Spleen (tissue), 13 donors: Measurements from ENCODE around the gene NHLH2. TPM values are rescaled to one million over a fixed set of nuclear protein-coding genes. Genes with fewer than 3 reads are reported as not detected.

ENCODE experiments used
- DNase-seq: peaks from one replicate; pipeline ENCODE4 v3.0.0-alpha.2; 2020
- H3K27ac ChIP-seq, 8 donors: fragments of 200-600 bp; sonication (generic) in 7 of 8; 1 replicate in 4 of 8; 2 replicates in 4 of 8; pipeline versions ENCODE4 v1.5.0 to v1.8.0; 2016 to 2021; ENCODE audit warnings: inconsistent platforms in 4 of 8, mild to moderate bottlenecking in 4 of 8, moderate library complexity in 1 of 8
- H3K27me3 ChIP-seq, 7 donors: fragments of 200-600 bp; sonication (generic) in 6 of 7; replicated peaks in 1 of 7; 1 replicate in 4 of 7; 2 replicates in 3 of 7; pipeline versions ENCODE4 v1.5.0 to v1.8.0; 2016 to 2021; ENCODE audit warnings: inconsistent platforms in 3 of 7, mild to moderate bottlenecking in 1 of 7
- H3K36me3 ChIP-seq, 6 donors: fragments of 200-600 bp; sonication (generic) in 5 of 6; 1 replicate in 4 of 6; 2 replicates in 2 of 6; pipeline versions ENCODE4 v1.5.0 to v1.8.0; 2016 to 2021; ENCODE audit warnings: inconsistent platforms in 2 of 6
- H3K4me1 ChIP-seq, 6 donors: fragments of 200-600 bp; sonication (generic) in 5 of 6; 1 replicate in 3 of 6; 2 replicates in 3 of 6; pipeline versions ENCODE4 v1.5.0 to v1.8.0; 2016 to 2021; ENCODE audit warnings: inconsistent platforms in 3 of 6
- H3K4me3 ChIP-seq, 8 donors: fragments of 200-600 bp; sonication (generic) in 7 of 8; 1 replicate in 4 of 8; 2 replicates in 4 of 8; pipeline versions ENCODE4 v1.5.0 to v1.8.0; 2016 to 2021; ENCODE audit warnings: inconsistent platforms in 4 of 8, mild to moderate bottlenecking in 4 of 8, moderate library complexity in 2 of 8
- H3K9me3 ChIP-seq, 8 donors: fragments of 200-600 bp; sonication (generic) in 7 of 8; 1 replicate in 4 of 8; 2 replicates in 4 of 8; pipeline versions ENCODE4 v1.5.0 to v1.8.0; 2016 to 2021; ENCODE audit warnings: inconsistent platforms in 4 of 8
- POLR2A ChIP-seq, 3 donors: fragments of 450-650 bp; IDR thresholded peaks; one replicate each; pipeline ENCODE4 v1.5.1; 2017; ENCODE audit warnings: antibody characterized with exemption in 3 of 3, mild to moderate bottlenecking in 1 of 3
- POLR2AphosphoS5 ChIP-seq, 3 donors: sonication (generic); formaldehyde crosslinking; IDR thresholded peaks; one replicate each; pipeline ENCODE4 v1.5.1; 2017; ENCODE audit warnings: antibody characterized with exemption in 3 of 3
- WGBS, 5 donors: extraction: QIAGEN DNeasy Blood & Tissue Kit in 3 of 5; methylation state at CpG; one replicate each; pipeline versions ENCODE4 v1.1.5 to v1.1.7; 2013 to 2018; 5-methylcytosine and 5-hydroxymethylcytosine counted together
- intact Hi-C: fragments of 100-400 bp; cut with DNase I; formaldehyde crosslinking; loops from one replicate; pipeline ENCODE4 v1.15.0; 2023; ENCODE audit warnings: low total_unique reads
- long read RNA-seq, 2 donors: transcript quantifications; one replicate each; lab custom pipeline, GENCODE V29; 2026
- polyA plus RNA-seq, 3 donors: library from polyadenylated mRNA; stranded (reverse); fragments of 200-250 nt; gene quantifications; one replicate each; pipeline ENCODE4 v1.2.1, GENCODE V29; 2013
- total RNA-seq, 7 donors: library from RNA; depleted of rRNA in 3 of 7; stranded (reverse); fragments of >200 nt in 3 of 7; fragmentation: NEBNext Ultra II Directional in 4 of 7; extraction: Animal tissue kit (Norgen Biotek cat#: 25700) in 4 of 7; gene quantifications; one replicate each; pipeline versions ENCODE4 v1.1.0 to v1.2.1, GENCODE V29; 2016 to 2021
- TF ChIP-seq, protein P1 (sequence below), 11 experiments: fragments of 200-600 bp in 7 of 11; fragments of 450-650 bp in 4 of 11; sonication (generic) in 4 of 11; IDR thresholded peaks in 8 of 11; conservative IDR thresholded peaks in 3 of 11; 1 replicate in 7 of 11; 2 replicates in 4 of 11; pipeline versions ENCODE4 v1.4.0 to v1.8.0; 2016 to 2021; ENCODE audit warnings: antibody characterized with exemption in 11 of 11, inconsistent platforms in 4 of 11, mild to moderate bottlenecking in 1 of 11
- donor health status: healthy with polysubstance abuse.
- donor health status: DM: no; HTN: no; CAD: no; lungs with moderate emphysema.
- donor health status: DM: no; HTN: no; CAD: no.
- donor health status: Bipolar disorder and iron deficiency.
- donor health status: healthy.
- donor health status: DM: no; HTN: no; CAD: no.
- donor health status: DM: yes; HTN: yes; CAD: no.

NHLH2 gene
- total RNA-seq: not detected
- polyA plus RNA-seq: not detected
- long read RNA-seq, donor 1: 0 reads
- long read RNA-seq, donor 2: 0 reads

DNA sequence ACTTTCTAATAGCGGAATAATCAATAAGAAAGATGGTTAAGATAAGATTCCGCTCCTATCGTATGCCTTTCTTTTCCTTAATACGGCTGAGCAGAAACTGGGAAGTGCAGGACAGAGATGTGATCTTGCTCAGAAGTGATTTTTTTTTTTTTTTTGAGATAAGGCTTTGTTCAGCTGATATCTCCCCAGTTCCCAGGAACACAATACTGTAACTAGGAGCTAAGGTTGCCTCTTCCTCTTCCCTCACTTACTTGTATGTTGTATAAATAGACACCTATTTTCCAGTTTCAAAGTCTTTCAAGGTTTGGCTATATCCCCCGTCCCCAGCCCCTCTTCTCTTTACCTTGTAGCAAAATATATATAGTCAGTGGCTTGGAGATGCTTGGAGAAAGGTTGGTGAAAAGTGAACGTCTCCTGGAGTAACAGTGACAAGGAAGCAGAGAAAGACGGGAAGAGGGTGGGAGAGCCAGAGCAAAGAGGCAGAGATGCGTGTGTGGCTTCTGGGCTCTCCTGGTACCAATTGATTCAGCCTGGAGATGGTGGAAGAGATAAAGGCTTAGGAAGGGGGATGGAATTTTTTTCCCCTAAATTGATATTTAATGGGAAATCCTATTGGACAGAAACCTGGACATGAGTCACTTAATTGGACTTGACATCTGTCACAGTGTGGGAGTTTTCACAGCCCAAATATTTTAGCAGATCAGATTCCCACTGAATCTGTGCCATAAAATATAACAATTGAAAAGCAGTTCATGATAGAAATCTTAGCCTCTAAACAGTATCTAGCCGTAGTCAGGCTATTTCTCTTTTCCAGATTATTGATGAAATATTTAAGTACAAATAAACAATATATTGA, at the start of gene NHLH2:
Gene NHLH2, minus strand, starts transcription at position 522 of the 856 bp plus-strand sequence. CDS start 2,754 bp downstream, outside the sequence.
- WGBS, 5 donors: 33 to 43% (median 35%) methylated on average over 9 of the region's 9 CpGs
- no peak for TF ChIP-seq POLR2AphosphoS5 (IDR thresholded peaks at IDR 0.05)
- TF ChIP-seq, protein P1, sequence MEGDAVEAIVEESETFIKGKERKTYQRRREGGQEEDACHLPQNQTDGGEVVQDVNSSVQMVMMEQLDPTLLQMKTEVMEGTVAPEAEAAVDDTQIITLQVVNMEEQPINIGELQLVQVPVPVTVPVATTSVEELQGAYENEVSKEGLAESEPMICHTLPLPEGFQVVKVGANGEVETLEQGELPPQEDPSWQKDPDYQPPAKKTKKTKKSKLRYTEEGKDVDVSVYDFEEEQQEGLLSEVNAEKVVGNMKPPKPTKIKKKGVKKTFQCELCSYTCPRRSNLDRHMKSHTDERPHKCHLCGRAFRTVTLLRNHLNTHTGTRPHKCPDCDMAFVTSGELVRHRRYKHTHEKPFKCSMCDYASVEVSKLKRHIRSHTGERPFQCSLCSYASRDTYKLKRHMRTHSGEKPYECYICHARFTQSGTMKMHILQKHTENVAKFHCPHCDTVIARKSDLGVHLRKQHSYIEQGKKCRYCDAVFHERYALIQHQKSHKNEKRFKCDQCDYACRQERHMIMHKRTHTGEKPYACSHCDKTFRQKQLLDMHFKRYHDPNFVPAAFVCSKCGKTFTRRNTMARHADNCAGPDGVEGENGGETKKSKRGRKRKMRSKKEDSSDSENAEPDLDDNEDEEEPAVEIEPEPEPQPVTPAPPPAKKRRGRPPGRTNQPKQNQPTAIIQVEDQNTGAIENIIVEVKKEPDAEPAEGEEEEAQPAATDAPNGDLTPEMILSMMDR (IDR thresholded peaks at IDR 0.05 in 8 of 11, conservative IDR thresholded peaks at IDR 0.05 in 3 of 11): no peak
- TF ChIP-seq POLR2A (IDR thresholded peaks at IDR 0.05): no peak
- Histone ChIP-seq H3K9me3 (peaks cover 0 to 7% (median 0%) of the 10 kb centered on the region in 8 donors), H3K36me3 (no peaks in the 10 kb centered on the region), H3K4me1 (peaks cover 20 to 32% (median 24%) of the 10 kb centered on the region in 6 donors), H3K27ac (no peak within 1 kb of the TSS), H3K27me3 (peaks cover 10 to 94% (median 62%) of the 10 kb centered on the region in 7 donors), H3K4me3 (no peak within 1 kb of the TSS)
- intact Hi-C loops: no loop called here
- DNase-seq: no peak

DNA sequence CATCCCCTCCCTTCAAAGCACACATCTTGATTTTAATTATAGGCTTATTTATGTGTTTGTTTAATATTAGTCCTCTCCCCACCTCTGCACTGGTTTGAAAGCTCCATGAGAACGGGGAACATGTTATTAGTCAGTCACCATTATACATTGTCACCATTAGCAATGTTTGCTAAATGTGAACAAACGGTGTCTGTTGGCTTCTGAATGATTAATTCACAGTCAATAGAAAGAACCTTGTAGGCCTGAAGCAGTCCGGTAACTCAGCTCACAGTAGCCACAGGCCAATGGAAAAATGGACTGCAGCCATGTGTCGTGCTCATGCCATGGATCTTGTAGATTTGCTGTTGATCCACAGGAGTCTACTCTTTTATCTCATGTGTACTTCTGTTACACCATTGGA, 49.7 kb upstream of the NHLH2 start:
- no peaks in the 10 kb centered on the region for H3K4me1 ChIP-seq
- 63 to 93% (median 75%) methylated on average over 4 of the region's 4 CpGs for WGBS, 5 donors
- no peak overlapping the region for H3K4me3 ChIP-seq
- no peaks in the 10 kb centered on the region for H3K27me3 ChIP-seq
- TF ChIP-seq POLR2A (IDR thresholded peaks at IDR 0.05): no peak
- TF ChIP-seq POLR2AphosphoS5 (IDR thresholded peaks at IDR 0.05): no peak
- TF ChIP-seq, protein P1 (IDR thresholded peaks at IDR 0.05 in 8 of 11, conservative IDR thresholded peaks at IDR 0.05 in 3 of 11): no peak
- no peaks in the 10 kb centered on the region for H3K9me3 ChIP-seq
- H3K36me3 ChIP-seq: no peaks in the 10 kb centered on the region
- DNase-seq: no peak
- no peak overlapping the region for H3K27ac ChIP-seq
- intact Hi-C loops: no loop called here

DNA sequence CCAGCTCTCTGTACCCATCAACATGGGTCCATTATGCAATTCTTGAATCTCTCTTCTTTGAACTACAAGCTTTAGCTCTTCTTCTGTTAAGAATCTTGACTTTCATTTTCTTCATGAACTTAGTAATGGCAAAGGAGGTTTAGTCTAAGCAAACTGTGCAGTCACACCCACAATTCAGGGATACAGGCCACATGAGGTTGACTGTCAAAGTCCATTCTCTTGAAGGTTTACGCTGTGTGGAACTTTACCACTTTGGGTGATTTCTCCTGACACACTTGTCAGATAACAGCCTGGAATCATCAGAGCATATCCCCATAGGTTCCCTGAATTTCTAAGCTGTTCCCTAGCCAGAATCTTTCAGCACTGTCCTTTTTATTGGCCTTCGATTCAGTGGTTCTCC, 48.0 kb upstream of the NHLH2 start:
- Histone ChIP-seq H3K4me1 (no peaks in the 10 kb centered on the region), H3K4me3 (no peak overlapping the region), H3K36me3 (no peaks in the 10 kb centered on the region), H3K27me3 (peaks cover 0 to 3% (median 0%) of the 10 kb centered on the region in 7 donors), H3K27ac (no peak overlapping the region), H3K9me3 (no peaks in the 10 kb centered on the region)
- DNase-seq: no peak
- 80 to 95% (median 92%) methylated on average over 2 of the region's 2 CpGs for WGBS, 5 donors
- TF ChIP-seq POLR2A (IDR thresholded peaks at IDR 0.05) (no peak), POLR2AphosphoS5 (IDR thresholded peaks at IDR 0.05) (no peak)
- TF ChIP-seq, protein P1 (IDR thresholded peaks at IDR 0.05 in 8 of 11, conservative IDR thresholded peaks at IDR 0.05 in 3 of 11): no peak
- intact Hi-C loops: no loop called here
